ENCODE results near the gene LPAR1. TPM values are rescaled to one million over a fixed set of nuclear protein-coding genes. Genes with fewer than 3 reads are reported as not detected.
A peak's percentile ranks its signal among the peaks of the same experiment; 100 is the strongest.
"Not testable (repeated sequence)": the region's sequence is repeated elsewhere in the genome, so short reads cannot be mapped to it uniquely, and the experiment has no call there.

The LPAR1 gene
- total RNA-seq, 1 experiment from 2014 or later = 0.21 TPM

- Mint-ChIP-seq H3K9me3 (ENCODE audit: unreplicated experiment) (peaks cover 15% of the 10 kb centered on the region), H3K27ac (ENCODE audit: low read depth, unreplicated experiment) (no peak overlapping the region), H3K27me3 (ENCODE audit: insufficient read depth, unreplicated experiment) (no peaks in the 10 kb centered on the region), H3K36me3 (ENCODE audit: insufficient read depth, unreplicated experiment) (no peaks in the 10 kb centered on the region), H3K4me1 (ENCODE audit: insufficient read depth, unreplicated experiment) (peaks cover 16% of the 10 kb centered on the region), H3K4me3 (ENCODE audit: unreplicated experiment) (no peak overlapping the region)
- peak; percentile 40 for DNase-seq (ENCODE audit: unreplicated experiment)
- TF ChIP-seq CTCF (IDR thresholded peaks at IDR 0.05; ENCODE audit: unreplicated experiment) = no peak
- ChIA-PET CTCF (no interaction called here), POLR2A (no interaction called here)
- intact Hi-C loops (cut with micrococcal nuclease) = loop anchor here (10.0 kb wide), 1 partner anchor 181 kb away; no protein-coding TSS in a partner anchor
- no TSS peak for BruUV-seq (replicated peaks)
Observed at GRCh38 chr9:110835404-110835803, 202.9 kb downstream of the LPAR1 start.

- no peak for TF ChIP-seq CTCF (IDR thresholded peaks at IDR 0.05; ENCODE audit: unreplicated experiment)
- H3K27ac Mint-ChIP-seq (ENCODE audit: low read depth, unreplicated experiment) = no peak overlapping the region
- H3K9me3 Mint-ChIP-seq (ENCODE audit: unreplicated experiment) = peaks cover 15% of the 10 kb centered on the region
- POLR2A ChIA-PET = interaction anchor here (1.0 kb wide), 1 partner anchor 9 kb away, joined by 5 read pairs; no protein-coding TSS in a partner anchor
- H3K36me3 Mint-ChIP-seq (ENCODE audit: insufficient read depth, unreplicated experiment) = no peaks in the 10 kb centered on the region
- peaks cover 16% of the 10 kb centered on the region for H3K4me1 Mint-ChIP-seq (ENCODE audit: insufficient read depth, unreplicated experiment)
- CTCF ChIA-PET = interaction anchor here (0.6 kb wide), 1 partner anchor 708 kb away, joined by 3 read pairs; no protein-coding TSS in a partner anchor
- H3K4me3 Mint-ChIP-seq (ENCODE audit: unreplicated experiment) = no peak overlapping the region
- intact Hi-C loops (cut with micrococcal nuclease) = loop anchor here (10.0 kb wide), 1 partner anchor 178 kb away; no protein-coding TSS in a partner anchor
- no peaks in the 10 kb centered on the region for H3K27me3 Mint-ChIP-seq (ENCODE audit: insufficient read depth, unreplicated experiment)
- no TSS peak for BruUV-seq (replicated peaks)
- DNase-seq (ENCODE audit: unreplicated experiment) = no peak
Observed at GRCh38 chr9:110832926-110833325, 205.3 kb downstream of the LPAR1 start.

- H3K4me3 Mint-ChIP-seq (ENCODE audit: unreplicated experiment) = no peak overlapping the region
- intact Hi-C loops (cut with micrococcal nuclease) = loop anchor here (10.0 kb wide), 1 partner anchor 176 kb away; no protein-coding TSS in a partner anchor
- CTCF ChIA-PET = no interaction called here
- TF ChIP-seq CTCF (IDR thresholded peaks at IDR 0.05; ENCODE audit: unreplicated experiment) = no peak
- no peaks in the 10 kb centered on the region for H3K36me3 Mint-ChIP-seq (ENCODE audit: insufficient read depth, unreplicated experiment)
- POLR2A ChIA-PET = interaction anchor here (0.6 to 1.3 kb wide), 2 partner anchors 12 to 331 kb away, joined by 3 to 4 read pairs; no protein-coding TSS in a partner anchor
- no peak overlapping the region for H3K27ac Mint-ChIP-seq (ENCODE audit: low read depth, unreplicated experiment)
- H3K4me1 Mint-ChIP-seq (ENCODE audit: insufficient read depth, unreplicated experiment) = no peaks in the 10 kb centered on the region
- DNase-seq (ENCODE audit: unreplicated experiment) = no peak
- no TSS peak for BruUV-seq (replicated peaks)
- no peaks in the 10 kb centered on the region for H3K27me3 Mint-ChIP-seq (ENCODE audit: insufficient read depth, unreplicated experiment)
- H3K9me3 Mint-ChIP-seq (ENCODE audit: unreplicated experiment) = no peaks in the 10 kb centered on the region
Observed at GRCh38 chr9:110830495-110830894, 207.8 kb downstream of the LPAR1 start.

- BruUV-seq (replicated peaks) = no TSS peak
- Mint-ChIP-seq H3K27me3 (ENCODE audit: insufficient read depth, unreplicated experiment) (no peaks in the 10 kb centered on the region), H3K4me3 (ENCODE audit: unreplicated experiment) (no peak overlapping the region), H3K9me3 (ENCODE audit: unreplicated experiment) (peaks cover 5% of the 10 kb centered on the region), H3K36me3 (ENCODE audit: insufficient read depth, unreplicated experiment) (no peaks in the 10 kb centered on the region), H3K4me1 (ENCODE audit: insufficient read depth, unreplicated experiment) (no peaks in the 10 kb centered on the region), H3K27ac (ENCODE audit: low read depth, unreplicated experiment) (no peak overlapping the region)
- no peak for TF ChIP-seq CTCF (IDR thresholded peaks at IDR 0.05; ENCODE audit: unreplicated experiment)
- intact Hi-C loops (cut with micrococcal nuclease) = no loop called here
- CTCF ChIA-PET = interaction anchor here (0.7 kb wide), 1 partner anchor 384 kb away, joined by 3 read pairs; no protein-coding TSS in a partner anchor
- POLR2A ChIA-PET = interaction anchor here (0.7 to 0.8 kb wide), 2 partner anchors 9 to 36 kb away, joined by 3 read pairs; no protein-coding TSS in a partner anchor
- DNase-seq (ENCODE audit: unreplicated experiment) = no peak
Observed at GRCh38 chr9:110828264-110828663, 210.0 kb downstream of the LPAR1 start.

- H3K4me1 Mint-ChIP-seq (ENCODE audit: insufficient read depth, unreplicated experiment); H3K27ac Mint-ChIP-seq (ENCODE audit: low read depth, unreplicated experiment); DNase-seq (ENCODE audit: unreplicated experiment); BruUV-seq (replicated peaks); H3K27me3 Mint-ChIP-seq (ENCODE audit: insufficient read depth, unreplicated experiment); H3K36me3 Mint-ChIP-seq (ENCODE audit: insufficient read depth, unreplicated experiment); POLR2A ChIA-PET; H3K4me3 Mint-ChIP-seq (ENCODE audit: unreplicated experiment); H3K9me3 Mint-ChIP-seq (ENCODE audit: unreplicated experiment); intact Hi-C loops (cut with micrococcal nuclease); CTCF ChIA-PET: not testable (repeated sequence)
Observed at GRCh38 chr9:110826400-110826799, 211.9 kb downstream of the LPAR1 start.
